Common myeloid progenitor, CD34-positive (primary cell): ENCODE results near the gene MCM8. TPM values are rescaled to one million over a fixed set of nuclear protein-coding genes. Genes with fewer than 3 reads are reported as not detected.

Experiments
- CTCF ChIA-PET: fragments of 350-600 bp; sonication (Branson Sonifier 250); formaldehyde crosslinking; loops from one replicate; lab custom pipeline; 2021; ENCODE audit warnings: antibody characterized with exemption; lab: Charles Lee
- POLR2A ChIA-PET: fragments of 350-600 bp; sonication (Branson Sonifier 250); formaldehyde crosslinking; loops from one replicate; lab custom pipeline; 2021; ENCODE audit warnings: antibody characterized with exemption; lab: Charles Lee
- DNase-seq, 3 donors: peaks; one replicate each; pipeline versions ENCODE4 v3.0.0 to v3.0.0-alpha.2; 2013
- H3K27ac ChIP-seq, 2 experiments: 1 replicate in 1 of 2; 2 replicates in 1 of 2; pipeline ENCODE4 v1.7.0; 2013; ENCODE audit warnings: inconsistent platforms in 2 of 2, low read length in 2 of 2, mild to moderate bottlenecking in 2 of 2, low read depth in 1 of 2, moderate library complexity in 1 of 2; ENCODE audit not compliant: severe bottlenecking in 2 of 2, insufficient read depth in 1 of 2, poor library complexity in 1 of 2
- H3K27me3 ChIP-seq, 5 experiments: replicated peaks in 2 of 5; 1 replicate in 3 of 5; 2 replicates in 2 of 5; pipeline versions ENCODE4 v1.6.1 to v1.7.0; 2013; ENCODE audit warnings: low read length in 4 of 5, mild to moderate bottlenecking in 2 of 5, moderate library complexity in 2 of 5, inconsistent platforms in 1 of 5; ENCODE audit not compliant: insufficient read depth in 5 of 5, control insufficient read depth in 4 of 5
- H3K36me3 ChIP-seq, 4 experiments: 1 replicate in 2 of 4; 2 replicates in 2 of 4; pipeline versions ENCODE4 v1.6.1 to v1.7.0; 2013; ENCODE audit warnings: low read length in 3 of 4, control low read depth in 1 of 4, mild to moderate bottlenecking in 1 of 4; ENCODE audit not compliant: control insufficient read depth in 4 of 4, insufficient read depth in 4 of 4
- H3K4me1 ChIP-seq, 4 experiments: 1 replicate in 3 of 4; 2 replicates in 1 of 4; pipeline versions ENCODE4 v1.6.1 to v1.7.1; 2013; ENCODE audit warnings: low read length in 3 of 4, mild to moderate bottlenecking in 3 of 4, control low read depth in 1 of 4, inconsistent platforms in 1 of 4, moderate library complexity in 1 of 4; ENCODE audit not compliant: control insufficient read depth in 4 of 4, insufficient read depth in 4 of 4; ENCODE audit errors: control extremely low read depth in 1 of 4
- H3K4me3 ChIP-seq, 7 experiments: 1 replicate in 4 of 7; 2 replicates in 3 of 7; pipeline versions ENCODE4 v1.5.1 to v1.7.0; 2013; ENCODE audit warnings: mild to moderate bottlenecking in 7 of 7, low read length in 6 of 7, moderate library complexity in 6 of 7, inconsistent platforms in 2 of 7, low read depth in 2 of 7, control low read depth in 1 of 7; ENCODE audit not compliant: insufficient read depth in 4 of 7, control insufficient read depth in 1 of 7; ENCODE audit errors: extremely low read depth in 1 of 7
- H3K9me3 ChIP-seq, 5 experiments: 1 replicate in 4 of 5; 2 replicates in 1 of 5; pipeline versions ENCODE4 v1.6.1 to v1.7.1; 2013; ENCODE audit warnings: low read length in 4 of 5, mild to moderate bottlenecking in 2 of 5, inconsistent platforms in 1 of 5, low read depth in 1 of 5, moderate library complexity in 1 of 5; ENCODE audit not compliant: control insufficient read depth in 4 of 5, insufficient read depth in 2 of 5; ENCODE audit errors: control extremely low read depth in 1 of 5
- WGBS: methylation state at CpG from one replicate; pipeline ENCODE4 v1.1.5; 2013; ENCODE audit not compliant: insufficient coverage; 5-methylcytosine and 5-hydroxymethylcytosine counted together
- polyA plus RNA-seq: library from polyadenylated mRNA; unstranded; fragments of 120-200 nt; gene quantifications from one replicate; pipeline ENCODE4 v1.2.1, GENCODE V29; 2013

The MCM8 gene
- 7.5 TPM for polyA plus RNA-seq

DNA sequence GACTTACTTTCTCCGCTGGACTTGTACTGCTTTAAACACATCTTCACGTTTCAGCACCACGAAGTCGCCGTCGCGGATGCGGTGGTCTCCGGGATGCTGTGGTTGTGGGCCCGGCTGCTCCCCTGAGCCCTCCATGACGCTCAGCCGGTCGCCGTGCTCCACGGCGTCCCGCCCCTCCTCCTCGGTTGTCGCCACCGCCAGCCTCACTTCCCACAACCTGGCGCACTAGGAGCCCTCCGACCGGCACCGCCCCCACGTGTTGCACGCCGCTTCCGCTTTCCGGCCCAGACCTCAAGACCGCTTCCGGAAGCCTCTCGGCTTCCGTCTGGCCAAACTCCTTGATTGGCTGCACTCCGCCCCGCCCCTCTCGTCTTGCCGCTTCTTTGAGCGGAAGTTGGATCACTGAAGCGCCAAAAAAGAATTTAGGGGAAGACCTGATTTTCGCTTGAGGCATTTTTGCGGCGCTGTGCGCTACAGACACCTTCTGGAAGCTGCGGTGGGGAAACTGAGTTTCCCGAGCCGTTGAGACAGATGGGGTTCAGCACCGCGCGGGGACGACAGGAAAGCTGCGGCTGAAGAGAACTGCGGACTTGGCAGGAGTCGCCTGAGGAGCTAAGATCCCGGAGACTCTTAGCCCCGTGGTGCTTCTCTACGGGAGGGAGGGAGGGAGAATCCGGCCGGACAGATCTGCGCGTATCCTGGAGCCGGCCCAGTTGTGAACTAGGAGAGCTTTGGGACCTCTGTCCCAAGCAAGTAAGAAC is at the start of gene MCM8, which contains the start of gene TRMT6:
MCM8 (plus strand) TSS at position 382 of the 761 bp plus-strand sequence. CDS start 1,364 bp downstream, outside the sequence.
TRMT6 (minus strand) TSS at position 263 of the 761 bp plus-strand sequence; CDS start at position 135, 128 bp downstream.
- WGBS = 0% methylated on average over 48 of the region's 61 CpGs
- Histone ChIP-seq H3K27me3 (no peaks in the 10 kb centered on the region), H3K4me3 (peak within 1 kb of the TSS; percentile 76 to 94 (median 81)), H3K36me3 (peaks cover 11 to 44% (median 21%) of the 10 kb centered on the region in 4 experiments), H3K9me3 (no peaks in the 10 kb centered on the region), H3K4me1 (peaks cover 13 to 33% (median 22%) of the 10 kb centered on the region in 4 experiments), H3K27ac (peak within 1 kb of the TSS; percentile 44 to 86)
- POLR2A ChIA-PET = no interaction called here
- CTCF ChIA-PET = no interaction called here
- peak; percentile 98 to 99 (median 99) for DNase-seq

DNA sequence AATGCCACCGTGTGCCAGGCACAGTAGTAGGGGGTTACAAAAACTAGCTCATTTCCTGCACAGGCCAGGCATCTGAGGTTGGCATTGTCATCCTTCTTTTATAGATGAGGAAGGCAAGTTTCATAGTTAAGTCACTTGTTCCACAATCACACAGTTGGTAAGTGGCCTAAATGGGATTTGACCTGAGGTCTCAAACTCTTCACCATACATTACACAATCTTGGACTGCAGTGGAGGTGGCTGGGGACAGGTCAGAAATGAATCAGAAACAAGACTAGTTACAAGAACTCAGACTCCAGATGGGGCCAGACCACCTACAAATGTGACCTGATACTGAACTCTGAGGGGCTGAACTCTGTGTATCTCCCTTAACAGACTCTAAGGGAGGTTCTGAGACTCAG is 49.5 kb upstream of the MCM8 start:
- WGBS = 89% methylated on average over 1 of the region's 1 CpG

DNA sequence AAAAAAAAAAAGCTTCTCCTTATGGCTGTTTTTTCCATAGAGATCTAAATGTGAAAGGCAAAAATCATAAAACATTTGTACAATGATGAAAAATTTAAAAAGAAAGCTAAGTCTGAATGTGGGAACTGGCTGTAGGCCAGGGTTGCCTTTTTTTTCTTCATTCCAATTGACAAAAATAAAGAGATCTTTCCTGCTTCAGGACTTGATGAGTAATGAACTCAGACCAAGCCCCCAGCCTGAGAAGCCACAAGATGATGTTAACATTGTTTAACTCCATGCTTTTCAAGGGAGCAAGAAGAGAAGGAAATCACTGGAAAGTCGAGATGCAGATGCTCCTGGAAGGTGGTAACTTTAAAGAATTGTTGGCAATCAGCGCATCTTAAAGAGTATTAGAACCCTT is 41.5 kb upstream of the MCM8 start:
- WGBS = no CpG with 5 or more reads among the region's 2 CpGs
- Histone ChIP-seq H3K36me3 (no peaks in the 10 kb centered on the region), H3K4me3 (no peak overlapping the region), H3K4me1 (peaks cover 0 to 12% (median 10%) of the 10 kb centered on the region in 4 experiments), H3K27me3 (peaks cover 9 to 53% (median 20%) of the 10 kb centered on the region in 5 experiments), H3K9me3 (peaks cover 0 to 2% (median 0%) of the 10 kb centered on the region in 5 experiments), H3K27ac (no peak overlapping the region)
- ChIA-PET POLR2A (no interaction called here), CTCF (interaction anchor here (0.6 kb wide), 1 partner anchor 9 kb away, joined by 3 read pairs; no protein-coding TSS in a partner anchor)
- no peak for DNase-seq

More for the DNA sequence above, 49.5 kb upstream of the MCM8 start:
- POLR2A ChIA-PET = no interaction called here
- Histone ChIP-seq H3K27ac (no peak overlapping the region), H3K36me3 (no peaks in the 10 kb centered on the region), H3K9me3 (peaks cover 0 to 10% (median 0%) of the 10 kb centered on the region in 5 experiments), H3K27me3 (peaks cover 0 to 6% (median 4%) of the 10 kb centered on the region in 5 experiments), H3K4me1 (no peaks in the 10 kb centered on the region), H3K4me3 (no peak overlapping the region)
- CTCF ChIA-PET = no interaction called here
- no peak for DNase-seq

DNA sequence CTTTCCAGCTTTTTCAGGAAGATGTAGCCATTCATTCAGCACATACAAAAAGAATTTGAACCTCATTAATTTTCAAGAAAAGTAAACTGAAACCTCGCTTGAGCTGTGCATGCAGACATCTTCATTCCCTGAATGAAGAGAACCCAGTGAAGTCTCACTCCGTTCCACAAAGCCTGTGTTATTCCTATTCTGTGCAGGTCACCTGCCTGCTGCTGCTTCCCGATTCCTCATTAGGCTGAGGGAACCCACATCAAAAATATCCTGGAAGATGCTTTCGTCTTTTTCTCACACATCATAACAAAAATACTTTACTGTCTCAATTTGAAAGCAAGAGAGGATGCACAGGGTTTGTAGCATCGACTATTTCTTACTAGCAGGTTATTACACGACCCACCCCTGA is 40.3 kb upstream of the MCM8 start:
- peaks cover 0 to 2% (median 0%) of the 10 kb centered on the region in 5 experiments for H3K9me3 ChIP-seq
- H3K27ac ChIP-seq = no peak overlapping the region
- H3K27me3 ChIP-seq = peaks cover 12 to 56% (median 16%) of the 10 kb centered on the region in 5 experiments
- H3K4me3 ChIP-seq = no peak overlapping the region
- no peaks in the 10 kb centered on the region for H3K36me3 ChIP-seq
- DNase-seq = no peak
- H3K4me1 ChIP-seq = peaks cover 0 to 12% (median 10%) of the 10 kb centered on the region in 4 experiments
- POLR2A ChIA-PET = no interaction called here
- CTCF ChIA-PET = no interaction called here
- 85% methylated on average over 4 of the region's 6 CpGs for WGBS

DNA sequence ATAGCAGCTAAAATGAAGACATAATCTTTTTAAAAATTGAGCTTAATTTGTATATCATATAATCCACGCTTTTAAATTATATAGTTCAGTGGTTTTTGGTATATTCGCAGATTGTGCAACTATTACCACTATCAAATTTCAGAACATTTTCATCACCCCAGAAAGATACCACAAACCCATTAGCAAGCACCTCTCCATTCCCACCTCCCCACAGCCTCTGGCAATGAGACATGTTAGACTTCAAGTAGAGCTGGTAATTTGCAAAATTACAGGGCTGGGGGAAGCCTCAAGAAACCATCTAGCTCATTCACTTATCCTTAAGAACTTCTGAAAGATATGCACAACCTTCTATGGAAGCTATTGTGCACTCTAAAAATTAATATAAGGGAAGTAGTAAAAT is 37.3 kb upstream of the MCM8 start:
- H3K36me3 ChIP-seq = no peaks in the 10 kb centered on the region
- H3K27ac ChIP-seq = no peak overlapping the region
- H3K9me3 ChIP-seq = no peaks in the 10 kb centered on the region
- WGBS = no CpG with 5 or more reads among the region's 2 CpGs
- DNase-seq = no peak
- H3K4me3 ChIP-seq = no peak overlapping the region
- POLR2A ChIA-PET = no interaction called here
- peaks cover 0 to 12% (median 10%) of the 10 kb centered on the region in 4 experiments for H3K4me1 ChIP-seq
- H3K27me3 ChIP-seq = peaks cover 8 to 42% (median 16%) of the 10 kb centered on the region in 5 experiments
- CTCF ChIA-PET = interaction anchor here (1.2 to 1.3 kb wide), 2 partner anchors 9 to 17 kb away, joined by 3 read pairs; no protein-coding TSS in a partner anchor

DNA sequence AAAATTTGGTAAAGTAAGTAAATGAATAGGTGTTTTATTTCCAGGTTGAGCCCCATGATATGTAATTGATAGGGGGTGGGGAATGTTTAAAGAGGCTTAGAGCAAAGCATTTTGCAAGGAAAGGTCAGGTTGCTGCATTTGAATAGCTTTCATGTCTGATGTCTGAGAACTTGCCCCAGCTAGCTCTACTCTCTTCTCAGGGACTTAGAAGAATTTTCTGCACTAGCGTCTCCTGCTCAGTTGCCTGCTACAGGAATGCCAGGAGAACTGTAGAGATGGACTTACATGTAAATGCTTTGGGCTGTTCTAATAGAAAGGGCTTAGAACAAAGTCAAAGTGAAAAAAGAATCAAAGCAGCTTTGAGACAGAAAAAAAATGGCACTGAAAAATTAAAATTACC is 35.6 kb upstream of the MCM8 start:
- DNase-seq = no peak

More for the DNA sequence above, 35.6 kb upstream of the MCM8 start:
- CTCF ChIA-PET = interaction anchor here (1.0 kb wide), 1 partner anchor 12 kb away, joined by 3 read pairs; no protein-coding TSS in a partner anchor
- H3K27me3 ChIP-seq = peaks cover 8 to 30% (median 14%) of the 10 kb centered on the region in 5 experiments
- H3K4me1 ChIP-seq = peaks cover 3 to 23% (median 14%) of the 10 kb centered on the region in 4 experiments
- WGBS = no CpG with 5 or more reads among the region's 1 CpG
- H3K9me3 ChIP-seq = no peaks in the 10 kb centered on the region
- no peak overlapping the region for H3K27ac ChIP-seq
- POLR2A ChIA-PET = no interaction called here
- H3K4me3 ChIP-seq = no peak overlapping the region
- no peaks in the 10 kb centered on the region for H3K36me3 ChIP-seq
